BJ (cell line): Measurements from ENCODE around the gene DCAF6. TPM values are rescaled to one million over a fixed set of nuclear protein-coding genes. Genes with fewer than 3 reads are reported as not detected.

ENCODE experiments used
- CTCF ChIA-PET: fragments of 350-600 bp; formaldehyde crosslinking; extraction: SDS; loops from one replicate; lab custom pipeline; 2021; ENCODE audit warnings: antibody characterized with exemption, inconsistent platforms; lab: Yijun Ruan, JAX
- POLR2A ChIA-PET: fragments of 300-600 bp; sonication (Branson Sonifier 250); formaldehyde crosslinking; extraction: SDS; loops from one replicate; lab custom pipeline; 2021; ENCODE audit warnings: antibody characterized with exemption; lab: Charles Lee
- DNase-seq: peaks from one replicate; pipeline ENCODE4 v3.0.0-alpha.2; 2011; ENCODE audit warnings: low read depth
- H3K27me3 ChIP-seq: 2 replicates; pipeline ENCODE4 v1.6.0; 2011; ENCODE audit warnings: low read length; ENCODE audit not compliant: control insufficient read depth, insufficient read depth
- H3K36me3 ChIP-seq: 2 replicates; pipeline ENCODE4 v1.5.1; 2011; ENCODE audit warnings: low read length; ENCODE audit not compliant: control insufficient read depth, insufficient read depth
- H3K4me3 ChIP-seq: 2 replicates; pipeline ENCODE4 v1.5.1; 2011; ENCODE audit warnings: low read depth, mild to moderate bottlenecking, control low read depth, low read length
- CTCF ChIP-seq: IDR thresholded peaks from 2 replicates; pipeline ENCODE4 v1.5.1; 2011; ENCODE audit warnings: low read depth, mild to moderate bottlenecking, control low read depth, inconsistent platforms, low read length, moderate library complexity; ENCODE audit not compliant: insufficient read depth
- polyA plus RNA-seq: library from polyadenylated mRNA; depleted of rRNA; stranded (reverse); fragments of >200 nt; gene quantifications from 2 replicates; pipeline ENCODE4 v1.2.3, GENCODE V29; 2011; rRNA removed
- small RNA-seq: library from RNA; depleted of rRNA; stranded (forward); fragments of <200 nt; gene quantifications from one replicate; pipeline ENCODE3, GENCODE V24; 2012; ENCODE audit warnings: low replicate concordance, low read depth; ENCODE audit not compliant: insufficient read length

DCAF6 gene
- polyA plus RNA-seq, 1 experiment, result 50.8 TPM

GRCh38 chr1:168119750-168120149, 183.3 kb downstream of the DCAF6 start:
- POLR2A ChIA-PET, result no interaction called here
- no peak for TF ChIP-seq CTCF
- DNase-seq, result no peak
- Histone ChIP-seq H3K36me3 (no peaks in the 10 kb centered on the region; the same call in 1 of the 2 replicates), H3K4me3 (no peak overlapping the region), H3K27me3 (no peaks in the 10 kb centered on the region)
- CTCF ChIA-PET, result interaction anchor here (1.6 kb wide), 1 partner anchor 15 kb away, joined by 3 read pairs; no protein-coding TSS in a partner anchor

- ChIA-PET CTCF (interaction anchor here (1.0 to 1.5 kb wide), 2 partner anchors 9 to 14 kb away, joined by 5 read pairs; no protein-coding TSS in a partner anchor), POLR2A (no interaction called here)
- peak; percentile 30 for DNase-seq
- Histone ChIP-seq H3K27me3 (no peaks in the 10 kb centered on the region), H3K36me3 (no peaks in the 10 kb centered on the region; the same call in 1 of the 2 replicates), H3K4me3 (no peak overlapping the region)
- no peak for TF ChIP-seq CTCF
Measured at GRCh38 chr1:168121401-168122011, 185.0 kb downstream of the DCAF6 start.

DNA sequence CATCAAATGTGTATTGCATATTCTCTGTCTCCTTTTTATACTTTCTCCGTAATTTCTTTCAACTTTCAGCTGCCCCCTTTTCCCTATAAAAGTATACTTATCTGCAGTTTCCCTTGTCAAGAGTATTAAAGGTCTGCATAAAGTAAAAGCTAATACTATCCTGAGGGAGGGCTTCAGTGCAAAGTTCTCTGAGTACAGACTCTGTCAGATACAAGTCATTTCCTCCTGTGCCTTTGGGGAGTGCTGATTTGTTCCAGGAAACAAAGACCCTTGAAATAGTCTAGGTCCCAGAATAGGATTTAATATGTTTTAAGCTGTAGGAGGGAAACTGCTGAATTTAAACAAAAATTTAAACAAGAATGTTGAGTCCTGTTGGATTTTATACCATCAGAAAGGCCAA, 188.6 kb downstream of the DCAF6 start:
- Histone ChIP-seq H3K36me3 (peaks cover 1% of the 10 kb centered on the region), H3K27me3 (no peaks in the 10 kb centered on the region), H3K4me3 (no peak overlapping the region)
- ChIA-PET POLR2A (no interaction called here), CTCF (no interaction called here)
- no peak for TF ChIP-seq CTCF
- no peak for DNase-seq

Small RNA genes lying within 50 kb of the gene (small RNA-seq; reads per million reads assigned to genes)
- gene MIR1255B2, result not detected

Other genes starting within 250 kb of the DCAF6 start
- gene MPZL1, start 214.7 kb upstream of the DCAF6 start, polyA plus RNA-seq, result 79.1 and 125 TPM in 2 replicates
- 0.02 and 0.05 TPM in 2 replicates for gene ADCY10, start 22.5 kb upstream of the DCAF6 start, polyA plus RNA-seq
- gene MPC2, start 389 bp downstream of the DCAF6 start, polyA plus RNA-seq, result 24.2 and 47.9 TPM in 2 replicates
- gene GPR161, start 200.2 kb downstream of the DCAF6 start, polyA plus RNA-seq, result 14.7 and 20.4 TPM in 2 replicates
- 17.2 and 37.6 TPM in 2 replicates for gene TIPRL, start 242.3 kb downstream of the DCAF6 start, polyA plus RNA-seq